ENCODE measurements around the gene CRYGC. TPM values are rescaled to one million over a fixed set of nuclear protein-coding genes. Genes with fewer than 3 reads are reported as not detected.

CRYGC gene
- total and polyA plus RNA-seq, 2 donors (not counting 3 experiments of a cell fraction or from before 2014, with no cell fraction given), result not detected

DNA sequence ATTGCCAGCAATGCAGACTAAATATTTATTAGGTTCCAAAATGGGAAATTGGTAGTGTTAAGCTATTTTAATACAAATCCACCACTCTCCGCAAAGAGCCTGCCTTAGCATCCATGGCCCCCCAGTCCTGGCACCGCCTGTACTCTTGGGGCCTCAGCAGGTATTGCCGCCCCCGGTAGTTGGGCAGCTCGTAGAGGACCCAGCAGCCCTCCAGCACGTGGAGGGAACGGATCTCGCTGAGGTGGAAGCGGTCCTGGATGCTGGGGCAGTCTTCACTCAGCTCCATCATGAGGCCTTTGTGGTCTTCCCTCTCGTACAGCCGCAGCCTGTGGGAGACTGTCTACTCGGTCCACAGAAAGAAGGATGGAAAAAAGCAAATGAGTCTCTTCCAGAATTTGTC, 1.5 kb downstream of the CRYGC start:
- H3K9ac ChIP-seq (replicated peaks; ENCODE audit: extremely low read depth, insufficient read depth, low read length), result no peak overlapping the region
- intact Hi-C loops (cut with micrococcal nuclease) (no loop called here), dilution Hi-C loops (cut with MboI; ENCODE audit: extremely low pct_ligation_motif_present, low sequenced_read_pairs) (no loop called here)
- H3K9me3 ChIP-seq (replicated peaks; ENCODE audit: control insufficient read depth, insufficient read depth, low read length), result no peaks in the 10 kb centered on the region
- no peak overlapping the region for H2AFZ ChIP-seq (ENCODE audit: low read depth, low read length)
- H3K36me3 ChIP-seq (ENCODE audit: control insufficient read depth in 2 of 2, extremely low read depth in 1 of 2, insufficient read depth in 2 of 2, low read length in 2 of 2), result no peaks in the 10 kb centered on the region
- TF ChIP-seq MYC (IDR thresholded peaks at IDR 0.05; ENCODE audit: low read depth, low read length) (no peak), GATA2 (IDR thresholded peaks at IDR 0.05; ENCODE audit: insufficient read depth, insufficient read length, low read depth, low read length) (no peak), EZH2 (IDR thresholded peaks at IDR 0.05; ENCODE audit: borderline replicate concordance, low read depth, low read length, severe bottlenecking) (no peak), MAX (IDR thresholded peaks at IDR 0.05; ENCODE audit: insufficient read depth, insufficient read length) (no peak), POLR2AphosphoS5 (IDR thresholded peaks at IDR 0.05; ENCODE audit: insufficient read depth, low read depth, low read length) (no peak), JUN (IDR thresholded peaks at IDR 0.05; ENCODE audit: borderline replicate concordance, insufficient read depth, insufficient read length, low read depth) (no peak), POLR2A (IDR thresholded peaks at IDR 0.05; ENCODE audit: low read depth, low read length) (no peak), FOS (IDR thresholded peaks at IDR 0.05; ENCODE audit: borderline replicate concordance, insufficient read depth, low read length) (no peak)
- no TSS peak for BruUV-seq (replicated peaks)
- H3K9me1 ChIP-seq (replicated peaks; ENCODE audit: control insufficient read depth, extremely low read depth, insufficient read depth, low read length), result no peaks in the 10 kb centered on the region
- no peak overlapping the region for H3K4me2 ChIP-seq (ENCODE audit: insufficient read depth, low read length)
- H3K27ac ChIP-seq (ENCODE audit: insufficient read depth, low read depth, low read length), result no peak overlapping the region
- no peaks in the 10 kb centered on the region for H4K20me1 ChIP-seq (replicated peaks; ENCODE audit: control insufficient read depth, extremely low read depth, insufficient read depth, low read length)
- ChIA-PET POLR2A (no interaction called here), CTCF (no interaction called here)
- no peaks in the 10 kb centered on the region for H3K4me1 ChIP-seq (ENCODE audit: control insufficient read depth, extremely low read depth, insufficient read depth, low read length)
- peaks cover 9 to 23% of the 10 kb centered on the region in 2 experiments for H3K27me3 ChIP-seq (ENCODE audit: control insufficient read depth in 2 of 2, insufficient read depth in 2 of 2, low read length in 2 of 2)
- H3K4me3 ChIP-seq (replicated peaks in 1 of 3; ENCODE audit: insufficient read depth in 1 of 3, low read depth in 1 of 3, low read length in 3 of 3), result no peak overlapping the region
- DNase-seq (ENCODE audit: low read depth, low spot score) (no peak), FAIRE-seq (no peak)
- H3K79me2 ChIP-seq (ENCODE audit: control insufficient read depth, insufficient read depth, low read length), result no peaks in the 10 kb centered on the region

DNA sequence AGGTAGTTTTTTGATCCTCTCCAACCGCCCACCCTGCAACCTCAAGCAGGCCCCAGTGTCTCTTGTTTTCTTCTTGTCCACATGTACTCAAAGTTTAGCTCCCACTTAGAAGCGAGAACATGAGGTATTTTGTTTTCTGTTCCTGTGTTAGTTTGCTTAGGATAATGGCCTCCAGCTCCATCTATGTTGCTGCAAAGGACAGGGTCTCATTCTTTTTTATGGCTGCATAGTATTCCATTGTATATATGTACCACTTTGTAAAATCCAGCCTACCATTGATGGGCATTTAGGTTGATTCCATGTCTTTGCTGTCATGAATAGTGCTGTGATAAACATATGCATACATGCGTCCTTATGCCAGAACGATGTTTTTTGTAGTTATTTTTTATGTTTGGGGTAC, 2.5 kb downstream of the CRYGC start:
- Histone ChIP-seq H3K4me3 (replicated peaks in 1 of 3; ENCODE audit: insufficient read depth in 1 of 3, low read depth in 1 of 3, low read length in 3 of 3) (no peak overlapping the region), H3K9ac (replicated peaks; ENCODE audit: extremely low read depth, insufficient read depth, low read length) (no peak overlapping the region), H3K9me3 (replicated peaks; ENCODE audit: control insufficient read depth, insufficient read depth, low read length) (no peaks in the 10 kb centered on the region), H3K4me2 (ENCODE audit: insufficient read depth, low read length) (no peak overlapping the region), H4K20me1 (replicated peaks; ENCODE audit: control insufficient read depth, extremely low read depth, insufficient read depth, low read length) (no peaks in the 10 kb centered on the region), H3K36me3 (ENCODE audit: control insufficient read depth in 2 of 2, extremely low read depth in 1 of 2, insufficient read depth in 2 of 2, low read length in 2 of 2) (no peaks in the 10 kb centered on the region), H3K79me2 (ENCODE audit: control insufficient read depth, insufficient read depth, low read length) (no peaks in the 10 kb centered on the region), H2AFZ (ENCODE audit: low read depth, low read length) (no peak overlapping the region), H3K27me3 (ENCODE audit: control insufficient read depth in 2 of 2, insufficient read depth in 2 of 2, low read length in 2 of 2) (peaks cover 9 to 23% of the 10 kb centered on the region in 2 experiments), H3K4me1 (ENCODE audit: control insufficient read depth, extremely low read depth, insufficient read depth, low read length) (no peaks in the 10 kb centered on the region), H3K9me1 (replicated peaks; ENCODE audit: control insufficient read depth, extremely low read depth, insufficient read depth, low read length) (no peaks in the 10 kb centered on the region), H3K27ac (ENCODE audit: insufficient read depth, low read depth, low read length) (no peak overlapping the region)
- intact Hi-C loops (cut with micrococcal nuclease), result no loop called here
- POLR2A ChIA-PET, result no interaction called here
- dilution Hi-C loops (cut with MboI; ENCODE audit: extremely low pct_ligation_motif_present, low sequenced_read_pairs), result no loop called here
- FAIRE-seq, result no peak
- no peak for DNase-seq (ENCODE audit: low read depth, low spot score)
- no peak for TF ChIP-seq MAX (IDR thresholded peaks at IDR 0.05; ENCODE audit: insufficient read depth, insufficient read length)
- TF ChIP-seq, protein P1, sequence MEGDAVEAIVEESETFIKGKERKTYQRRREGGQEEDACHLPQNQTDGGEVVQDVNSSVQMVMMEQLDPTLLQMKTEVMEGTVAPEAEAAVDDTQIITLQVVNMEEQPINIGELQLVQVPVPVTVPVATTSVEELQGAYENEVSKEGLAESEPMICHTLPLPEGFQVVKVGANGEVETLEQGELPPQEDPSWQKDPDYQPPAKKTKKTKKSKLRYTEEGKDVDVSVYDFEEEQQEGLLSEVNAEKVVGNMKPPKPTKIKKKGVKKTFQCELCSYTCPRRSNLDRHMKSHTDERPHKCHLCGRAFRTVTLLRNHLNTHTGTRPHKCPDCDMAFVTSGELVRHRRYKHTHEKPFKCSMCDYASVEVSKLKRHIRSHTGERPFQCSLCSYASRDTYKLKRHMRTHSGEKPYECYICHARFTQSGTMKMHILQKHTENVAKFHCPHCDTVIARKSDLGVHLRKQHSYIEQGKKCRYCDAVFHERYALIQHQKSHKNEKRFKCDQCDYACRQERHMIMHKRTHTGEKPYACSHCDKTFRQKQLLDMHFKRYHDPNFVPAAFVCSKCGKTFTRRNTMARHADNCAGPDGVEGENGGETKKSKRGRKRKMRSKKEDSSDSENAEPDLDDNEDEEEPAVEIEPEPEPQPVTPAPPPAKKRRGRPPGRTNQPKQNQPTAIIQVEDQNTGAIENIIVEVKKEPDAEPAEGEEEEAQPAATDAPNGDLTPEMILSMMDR (IDR thresholded peaks at IDR 0.05; ENCODE audit: extremely low read depth in 1 of 2, insufficient read depth in 1 of 2, low read depth in 1 of 2, low read length in 2 of 2), result no peak
- no peak for TF ChIP-seq POLR2AphosphoS5 (IDR thresholded peaks at IDR 0.05; ENCODE audit: insufficient read depth, low read depth, low read length)
- TF ChIP-seq JUN (IDR thresholded peaks at IDR 0.05; ENCODE audit: borderline replicate concordance, insufficient read depth, insufficient read length, low read depth), result no peak
- TF ChIP-seq EZH2 (IDR thresholded peaks at IDR 0.05; ENCODE audit: borderline replicate concordance, low read depth, low read length, severe bottlenecking), result no peak
- no peak for TF ChIP-seq GATA2 (IDR thresholded peaks at IDR 0.05; ENCODE audit: insufficient read depth, insufficient read length, low read depth, low read length)
- TF ChIP-seq FOS (IDR thresholded peaks at IDR 0.05; ENCODE audit: borderline replicate concordance, insufficient read depth, low read length), result no peak
- TF ChIP-seq MYC (IDR thresholded peaks at IDR 0.05; ENCODE audit: low read depth, low read length), result no peak
- TF ChIP-seq POLR2A (IDR thresholded peaks at IDR 0.05; ENCODE audit: low read depth, low read length), result no peak
- BruUV-seq (replicated peaks), result no TSS peak
- CTCF ChIA-PET, result no interaction called here
